Measurements from ENCODE around the gene NBPF12. TPM values are rescaled to one million over a fixed set of nuclear protein-coding genes. Genes with fewer than 3 reads are reported as not detected.
"Not testable (repeated sequence)": the region's sequence is repeated elsewhere in the genome, so short reads cannot be mapped to it uniquely, and the experiment has no call there.

NBPF12 gene
- total and polyA plus RNA-seq, 4 donors = 12.0 to 23.5 (median 21.6) TPM

- H3K4me3 ChIP-seq (ENCODE audit: low read depth, low read length); DNase-seq (ENCODE audit: low read depth in 4 of 6, low spot score in 6 of 6); H3K9me3 ChIP-seq (ENCODE audit: control insufficient read depth, insufficient read depth, low read length); H3K27ac ChIP-seq (ENCODE audit: low read depth, low read length); H3K36me3 ChIP-seq (ENCODE audit: control insufficient read depth, insufficient read depth, low read length); H3K4me1 ChIP-seq (ENCODE audit: control insufficient read depth, insufficient read depth, low read length); H3K27me3 ChIP-seq (ENCODE audit: control insufficient read depth, insufficient read depth, low read length): not testable (repeated sequence)
- WGBS (ENCODE audit: insufficient coverage) = no CpG with 5 or more reads among the region's 1 CpG
Measured at GRCh38 chr1:146930225-146930624, 7.9 kb upstream of the NBPF12 start.

- not testable (repeated sequence) for H3K27ac ChIP-seq (ENCODE audit: low read depth, low read length); H3K9me3 ChIP-seq (ENCODE audit: control insufficient read depth, insufficient read depth, low read length); H3K4me3 ChIP-seq (ENCODE audit: low read depth, low read length); DNase-seq (ENCODE audit: low read depth in 4 of 6, low spot score in 6 of 6); H3K27me3 ChIP-seq (ENCODE audit: control insufficient read depth, insufficient read depth, low read length); H3K36me3 ChIP-seq (ENCODE audit: control insufficient read depth, insufficient read depth, low read length); H3K4me1 ChIP-seq (ENCODE audit: control insufficient read depth, insufficient read depth, low read length)
- 69% methylated on average over 2 of the region's 8 CpGs for WGBS (ENCODE audit: insufficient coverage)
Measured at GRCh38 chr1:146934390-146935223, 3.5 kb upstream of the NBPF12 start.

- H3K27ac ChIP-seq (ENCODE audit: low read depth, low read length); H3K4me1 ChIP-seq (ENCODE audit: control insufficient read depth, insufficient read depth, low read length); H3K4me3 ChIP-seq (ENCODE audit: low read depth, low read length); H3K36me3 ChIP-seq (ENCODE audit: control insufficient read depth, insufficient read depth, low read length); DNase-seq (ENCODE audit: low read depth in 4 of 6, low spot score in 6 of 6); H3K9me3 ChIP-seq (ENCODE audit: control insufficient read depth, insufficient read depth, low read length); H3K27me3 ChIP-seq (ENCODE audit: control insufficient read depth, insufficient read depth, low read length): not testable (repeated sequence)
- WGBS (ENCODE audit: insufficient coverage) = 80% methylated on average over 1 of the region's 3 CpGs
Measured at GRCh38 chr1:146937462-146937861, 662 bp upstream of the NBPF12 start.

- Histone ChIP-seq H3K27ac (ENCODE audit: low read depth, low read length) (peak overlapping the region; percentile 73), H3K4me3 (ENCODE audit: low read depth, low read length) (peak overlapping the region; percentile 67)
- H3K4me1 ChIP-seq (ENCODE audit: control insufficient read depth, insufficient read depth, low read length); H3K27me3 ChIP-seq (ENCODE audit: control insufficient read depth, insufficient read depth, low read length); H3K9me3 ChIP-seq (ENCODE audit: control insufficient read depth, insufficient read depth, low read length); H3K36me3 ChIP-seq (ENCODE audit: control insufficient read depth, insufficient read depth, low read length): not testable (repeated sequence)
- peak in 3 of 6 donors; percentile 1 to 20 (median 8) for DNase-seq (ENCODE audit: low read depth in 4 of 6, low spot score in 6 of 6)
- 3% methylated on average over 41 of the region's 55 CpGs for WGBS (ENCODE audit: insufficient coverage)
Measured at GRCh38 chr1:146938927-146939786, 1.0 kb downstream of the NBPF12 start.

- not testable (repeated sequence) for H3K27me3 ChIP-seq (ENCODE audit: control insufficient read depth, insufficient read depth, low read length); H3K4me1 ChIP-seq (ENCODE audit: control insufficient read depth, insufficient read depth, low read length); DNase-seq (ENCODE audit: low read depth in 4 of 6, low spot score in 6 of 6); H3K36me3 ChIP-seq (ENCODE audit: control insufficient read depth, insufficient read depth, low read length); H3K27ac ChIP-seq (ENCODE audit: low read depth, low read length); H3K9me3 ChIP-seq (ENCODE audit: control insufficient read depth, insufficient read depth, low read length); H3K4me3 ChIP-seq (ENCODE audit: low read depth, low read length)
- WGBS (ENCODE audit: insufficient coverage) = no CpG with 5 or more reads among the region's 7 CpGs
Measured at GRCh38 chr1:146940293-146940692, 2.2 kb downstream of the NBPF12 start.

- H3K9me3 ChIP-seq (ENCODE audit: control insufficient read depth, insufficient read depth, low read length); H3K4me3 ChIP-seq (ENCODE audit: low read depth, low read length); H3K27me3 ChIP-seq (ENCODE audit: control insufficient read depth, insufficient read depth, low read length); DNase-seq (ENCODE audit: low read depth in 4 of 6, low spot score in 6 of 6); H3K4me1 ChIP-seq (ENCODE audit: control insufficient read depth, insufficient read depth, low read length); H3K36me3 ChIP-seq (ENCODE audit: control insufficient read depth, insufficient read depth, low read length); H3K27ac ChIP-seq (ENCODE audit: low read depth, low read length): not testable (repeated sequence)
- WGBS (ENCODE audit: insufficient coverage) = no CpG with 5 or more reads among the region's 6 CpGs
Measured at GRCh38 chr1:146943342-146943886, 5.3 kb downstream of the NBPF12 start.

- WGBS (ENCODE audit: insufficient coverage) = no CpG with 5 or more reads among the region's 4 CpGs
- not testable (repeated sequence) for H3K36me3 ChIP-seq (ENCODE audit: control insufficient read depth, insufficient read depth, low read length); H3K4me3 ChIP-seq (ENCODE audit: low read depth, low read length); H3K9me3 ChIP-seq (ENCODE audit: control insufficient read depth, insufficient read depth, low read length); H3K4me1 ChIP-seq (ENCODE audit: control insufficient read depth, insufficient read depth, low read length); H3K27me3 ChIP-seq (ENCODE audit: control insufficient read depth, insufficient read depth, low read length); DNase-seq (ENCODE audit: low read depth in 4 of 6, low spot score in 6 of 6); H3K27ac ChIP-seq (ENCODE audit: low read depth, low read length)
Measured at GRCh38 chr1:146948127-146948526, 10.0 kb downstream of the NBPF12 start.

GRCh38 chr1:146964340-146964739 lies 26.2 kb downstream of the NBPF12 start:
- H3K36me3 ChIP-seq (ENCODE audit: control insufficient read depth, insufficient read depth, low read length); DNase-seq (ENCODE audit: low read depth in 4 of 6, low spot score in 6 of 6): not testable (repeated sequence)
- no CpG with 5 or more reads among the region's 2 CpGs for WGBS (ENCODE audit: insufficient coverage)

GRCh38 chr1:146966351-146966750 lies 28.2 kb downstream of the NBPF12 start:
- H3K9me3 ChIP-seq (ENCODE audit: control insufficient read depth, insufficient read depth, low read length); H3K27ac ChIP-seq (ENCODE audit: low read depth, low read length); DNase-seq (ENCODE audit: low read depth in 4 of 6, low spot score in 6 of 6); H3K27me3 ChIP-seq (ENCODE audit: control insufficient read depth, insufficient read depth, low read length); H3K4me3 ChIP-seq (ENCODE audit: low read depth, low read length); H3K36me3 ChIP-seq (ENCODE audit: control insufficient read depth, insufficient read depth, low read length); H3K4me1 ChIP-seq (ENCODE audit: control insufficient read depth, insufficient read depth, low read length): not testable (repeated sequence)
- 75% methylated on average over 2 of the region's 8 CpGs for WGBS (ENCODE audit: insufficient coverage)

More at GRCh38 chr1:146964340-146964739, 26.2 kb downstream of the NBPF12 start:
- H3K4me3 ChIP-seq (ENCODE audit: low read depth, low read length); H3K4me1 ChIP-seq (ENCODE audit: control insufficient read depth, insufficient read depth, low read length); H3K9me3 ChIP-seq (ENCODE audit: control insufficient read depth, insufficient read depth, low read length); H3K27ac ChIP-seq (ENCODE audit: low read depth, low read length); H3K27me3 ChIP-seq (ENCODE audit: control insufficient read depth, insufficient read depth, low read length): not testable (repeated sequence)
